Globus pallidus (tissue), 1 donor: Measurements from ENCODE around the gene GASK1A.
A peak's percentile ranks its signal among the peaks of the same experiment; 100 is the strongest.

Source experiments
- DNase-seq: peaks from one replicate; pipeline ENCODE4 v3.0.0-alpha.2; 2015; ENCODE audit warnings: low spot score

Gene GASK1A

GRCh38 chr3:42982645-42983412, 3.7 kb downstream of the GASK1A start:
- no peak for DNase-seq

- DNase-seq, result no peak
Observed at GRCh38 chr3:42983927-42984326, 4.8 kb downstream of the GASK1A start.

DNA sequence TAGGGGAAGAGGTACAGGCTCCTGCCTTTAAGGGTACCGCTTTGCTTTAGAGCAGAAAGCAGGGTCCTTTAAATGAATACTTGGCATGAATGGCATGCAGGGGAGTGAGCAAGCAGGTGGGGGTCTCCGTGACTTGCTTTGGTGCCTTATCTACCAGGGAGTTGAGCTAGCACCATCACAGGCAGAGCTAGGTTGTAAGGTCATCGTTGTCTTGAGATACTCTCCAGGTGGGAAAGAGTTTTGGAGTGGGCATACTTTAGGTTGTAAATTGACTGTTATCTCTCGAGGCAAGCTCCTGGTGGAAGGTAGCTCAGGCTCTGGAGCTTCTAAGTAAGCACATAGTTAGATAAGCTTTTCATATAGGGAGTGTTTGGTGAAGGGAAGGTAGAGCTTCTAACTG, 5.6 kb downstream of the GASK1A start:
- DNase-seq, result no peak

GRCh38 chr3:42988097-42988496, 9.0 kb downstream of the GASK1A start:
- DNase-seq, result no peak

- DNase-seq, result no peak
Observed at GRCh38 chr3:42988566-42988965, 9.5 kb downstream of the GASK1A start.

DNA sequence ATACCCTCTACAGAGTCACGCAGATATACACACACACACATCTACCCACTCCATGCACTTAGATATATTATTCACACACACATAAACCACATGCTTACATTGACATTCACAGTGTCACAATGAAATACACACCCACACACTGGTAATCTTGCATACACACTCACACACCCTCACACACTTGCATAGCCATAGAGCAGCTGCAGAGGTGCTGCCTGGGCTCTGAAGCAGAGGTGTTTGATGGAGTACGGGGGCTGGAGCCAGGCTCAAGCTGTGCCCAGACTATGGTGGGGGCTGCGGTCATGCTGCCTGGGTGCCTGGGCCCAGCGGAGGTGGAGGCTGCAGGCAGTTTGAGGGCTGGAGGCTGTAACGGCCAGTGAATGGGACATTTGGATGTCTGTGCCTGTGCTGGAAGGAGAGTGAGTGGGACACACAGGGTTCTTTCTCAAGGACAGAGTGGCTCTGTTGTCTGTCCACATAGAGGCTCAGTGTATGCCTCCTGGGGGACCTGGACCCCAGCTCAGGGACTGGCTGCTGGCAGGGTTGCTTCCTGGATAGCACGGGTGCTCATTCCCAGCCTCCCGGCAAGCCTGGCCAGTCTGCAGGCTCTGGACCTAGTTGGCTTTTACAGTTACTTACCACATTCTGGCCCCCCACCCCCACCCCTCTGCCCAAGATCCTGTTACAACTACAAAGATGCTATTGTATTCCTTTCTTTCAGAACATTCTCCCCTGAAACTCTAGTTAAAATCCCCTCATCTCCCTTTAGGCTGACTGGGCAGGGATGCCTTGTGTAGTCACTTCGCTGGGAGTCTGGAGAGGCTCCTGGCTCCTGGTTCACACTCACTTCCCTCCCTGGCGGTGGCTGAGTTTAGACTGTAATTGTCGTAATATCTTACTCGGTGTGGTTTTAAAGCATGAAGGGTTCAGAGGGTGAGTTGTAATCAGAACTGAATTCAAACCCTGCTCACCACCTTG, 12.5 kb downstream of the GASK1A start:
- DNase-seq, result peak; percentile 78

- DNase-seq, result no peak
Observed at GRCh38 chr3:42994595-42994994, 15.5 kb downstream of the GASK1A start.

DNA sequence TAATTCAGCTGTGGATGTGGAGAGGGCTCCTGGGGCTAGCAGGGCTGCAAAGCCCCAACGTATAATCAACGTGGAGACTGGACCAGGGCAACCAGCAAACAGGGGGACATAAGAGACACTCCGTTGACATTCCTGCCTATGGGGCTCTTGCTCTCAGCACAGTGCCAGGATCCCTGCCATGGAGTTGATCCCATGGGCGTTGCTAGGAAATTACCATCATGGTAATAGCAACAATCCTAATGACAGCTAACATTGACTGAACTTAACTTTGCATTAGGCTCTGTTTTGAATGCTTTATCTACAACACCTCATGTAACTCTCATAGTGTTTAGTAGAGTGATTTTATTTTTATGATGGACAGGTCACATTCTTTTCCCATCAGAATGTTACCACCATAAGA, 16.9 kb downstream of the GASK1A start:
- DNase-seq, result no peak

GRCh38 chr3:42996633-42997075, 17.5 kb downstream of the GASK1A start:
- no peak for DNase-seq

DNA sequence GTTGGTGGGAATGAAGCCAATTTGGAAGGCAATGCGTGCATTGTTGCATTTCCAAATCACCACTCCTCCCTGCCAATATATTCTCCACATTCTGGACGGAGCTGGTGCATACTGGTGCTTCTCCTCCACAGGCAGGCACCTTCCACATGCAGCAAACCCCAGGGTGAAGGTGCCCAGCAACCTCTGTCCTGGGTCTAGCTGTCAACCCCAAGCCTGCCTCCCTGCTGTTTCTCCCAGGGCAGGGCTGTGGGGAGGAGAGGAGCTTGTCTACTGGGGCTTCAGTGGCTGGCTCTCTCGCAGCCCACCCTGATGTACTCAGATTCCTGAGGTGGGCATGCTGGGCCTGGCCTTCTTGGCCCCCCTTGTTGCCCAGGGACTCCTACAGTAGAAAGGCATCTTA, 20.1 kb downstream of the GASK1A start:
- no peak for DNase-seq

DNA sequence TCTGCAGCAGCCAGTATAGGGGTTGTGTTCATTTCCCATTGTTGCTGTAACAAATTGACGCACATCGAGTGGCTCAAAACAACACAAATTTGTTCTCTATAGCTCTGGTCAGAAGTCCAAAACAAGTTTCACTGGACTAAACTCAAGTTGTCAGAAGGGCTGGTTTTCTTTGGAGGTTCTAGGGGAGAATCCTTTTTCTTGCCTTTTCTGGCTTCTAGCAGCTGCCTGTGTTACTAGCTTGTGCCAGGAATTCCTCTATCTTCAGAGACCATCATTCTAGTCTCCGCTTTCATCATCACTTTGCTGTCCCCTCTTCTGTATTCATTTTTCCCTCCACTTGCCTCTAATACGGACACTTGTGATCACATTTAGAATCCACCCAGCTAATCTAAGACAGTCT, 20.5 kb downstream of the GASK1A start:
- no peak for DNase-seq

DNA sequence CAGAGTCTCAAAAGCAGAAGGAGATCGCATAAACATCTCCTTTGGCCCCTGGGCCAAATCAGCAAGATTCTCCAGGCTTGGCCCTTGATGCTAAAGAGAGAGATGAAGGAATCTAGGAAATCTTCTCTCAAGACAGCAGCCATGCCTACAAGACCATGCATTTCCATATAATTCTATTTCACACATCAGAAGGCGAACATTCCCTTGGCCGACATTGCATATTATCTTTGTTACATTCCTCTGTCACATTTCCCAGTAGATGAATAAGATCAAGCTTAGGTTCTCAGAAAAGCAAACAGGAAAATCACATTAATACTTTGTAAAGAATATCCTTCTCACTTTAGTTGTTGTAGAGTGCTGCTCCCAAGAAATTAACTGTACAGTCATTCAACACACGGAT, 21.3 kb downstream of the GASK1A start:
- DNase-seq, result no peak

- peak; percentile 62 for DNase-seq
Observed at GRCh38 chr3:43001094-43001553, 22.0 kb downstream of the GASK1A start.

DNA sequence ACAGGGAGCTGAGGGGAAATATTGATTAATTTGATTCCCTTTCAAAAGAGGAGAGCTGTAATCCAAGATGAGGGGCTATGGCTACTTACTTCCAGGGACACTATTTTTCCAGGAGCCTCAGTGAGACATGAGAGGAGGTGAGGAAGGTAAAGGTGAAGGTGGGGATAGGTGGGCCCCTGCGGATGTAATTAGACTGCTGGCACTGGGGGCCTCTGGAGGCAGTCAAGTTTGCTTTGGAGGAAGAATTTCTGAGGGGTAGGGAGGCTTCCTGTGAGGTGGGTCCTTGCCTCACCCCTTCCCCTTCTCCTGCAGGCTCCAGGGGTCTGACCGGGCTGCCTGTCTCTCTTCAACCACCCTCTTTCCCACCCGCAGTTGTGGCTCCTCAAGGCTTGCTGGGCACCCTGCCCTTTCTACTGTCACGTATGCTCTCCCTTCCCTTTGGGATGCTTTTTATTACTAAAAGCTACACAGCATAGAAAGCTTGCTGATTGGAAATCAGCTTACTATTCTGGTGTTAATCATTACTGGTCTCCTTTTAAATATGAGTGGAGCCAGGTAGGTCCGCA, 22.5 kb downstream of the GASK1A start:
- DNase-seq, result no peak

GRCh38 chr3:43004282-43004681, 25.2 kb downstream of the GASK1A start:
- no peak for DNase-seq

DNA sequence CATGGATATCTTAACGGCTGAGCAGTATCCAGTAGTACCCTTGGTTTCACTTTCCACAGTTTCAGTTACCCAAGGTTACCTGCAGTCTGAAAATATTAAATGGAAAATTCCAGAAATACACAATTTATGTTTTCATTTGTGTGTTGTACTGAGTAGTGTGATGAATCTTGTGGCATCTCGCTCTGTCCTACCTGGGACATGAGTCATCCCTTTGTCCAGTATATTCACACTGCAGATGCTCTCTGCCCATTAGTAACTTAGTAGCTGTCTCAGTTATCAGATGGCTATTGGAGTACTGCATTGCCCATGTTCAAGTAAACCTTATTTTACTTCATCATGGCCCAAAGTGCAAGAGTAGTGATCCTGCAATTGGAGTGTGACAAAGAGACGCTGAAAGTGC, 26.1 kb downstream of the GASK1A start:
- no peak for DNase-seq

DNA sequence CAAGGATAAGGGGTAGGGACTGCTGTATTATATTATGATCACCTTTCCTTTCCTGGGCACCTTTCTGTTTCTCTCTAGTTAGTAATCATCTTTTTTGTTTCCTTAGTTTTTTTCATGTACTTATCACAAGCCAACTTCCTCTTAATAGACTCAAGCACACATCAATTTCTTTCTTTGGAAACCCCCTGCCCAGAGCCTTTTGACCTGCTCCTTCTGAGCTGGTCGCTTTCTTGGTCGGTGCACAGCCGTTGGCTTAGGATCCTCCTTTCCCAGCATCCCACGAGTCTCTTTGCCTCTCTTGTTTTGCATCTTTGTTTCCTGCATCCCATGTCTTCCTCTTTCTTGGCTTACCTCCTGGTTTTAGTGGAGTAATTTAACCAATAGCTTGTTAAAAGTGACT, 26.9 kb downstream of the GASK1A start:
- DNase-seq, result no peak

DNA sequence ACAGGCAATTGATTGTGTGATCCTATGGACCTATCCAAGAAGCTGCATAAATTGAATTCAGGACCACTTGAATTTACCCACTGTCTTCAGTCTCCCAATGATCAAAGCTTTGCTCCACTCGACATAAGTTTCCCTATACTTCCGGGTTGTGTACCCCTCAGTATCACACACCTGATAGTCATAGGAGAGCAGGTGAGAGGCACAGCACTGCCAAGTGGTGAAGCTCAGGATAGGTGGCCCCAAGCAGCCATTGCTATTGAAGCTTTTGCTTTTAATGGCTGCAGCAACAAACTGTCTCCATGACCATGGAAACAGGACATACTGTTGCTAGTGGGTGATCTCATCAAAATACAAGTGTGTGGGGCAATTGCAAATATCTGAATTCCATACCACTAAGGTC, 27.7 kb downstream of the GASK1A start:
- no peak for DNase-seq

GRCh38 chr3:43009547-43009946, 30.4 kb downstream of the GASK1A start:
- DNase-seq, result no peak

- DNase-seq, result no peak
Observed at GRCh38 chr3:43010638-43011037, 31.5 kb downstream of the GASK1A start.

- no peak for DNase-seq
Observed at GRCh38 chr3:43011638-43012037, 32.5 kb downstream of the GASK1A start.

- DNase-seq, result no peak
Observed at GRCh38 chr3:43012174-43012573, 33.1 kb downstream of the GASK1A start.

DNA sequence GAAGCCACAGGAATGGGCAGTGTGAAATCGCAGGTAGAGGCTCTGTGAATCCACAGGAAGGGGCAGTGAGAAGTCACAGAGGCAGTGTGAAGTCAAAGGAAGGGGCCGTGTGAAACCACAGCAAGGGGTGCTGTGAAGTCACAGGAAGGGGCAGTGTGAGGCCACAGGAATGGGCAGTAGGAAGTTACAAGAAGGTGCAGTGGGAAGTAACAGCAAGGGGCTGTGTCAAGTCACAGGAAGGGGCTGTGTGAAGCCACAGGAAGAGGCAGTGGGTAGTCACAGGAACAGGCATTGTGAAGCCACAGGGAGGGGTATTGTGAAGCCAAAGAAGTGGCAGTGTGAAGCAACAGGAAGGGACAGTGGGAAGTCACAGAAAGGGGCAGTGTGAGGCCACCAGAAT, 34.1 kb downstream of the GASK1A start:
- no peak for DNase-seq
